ENCODE measurements around the gene TARM1.

Gene TARM1

DNA sequence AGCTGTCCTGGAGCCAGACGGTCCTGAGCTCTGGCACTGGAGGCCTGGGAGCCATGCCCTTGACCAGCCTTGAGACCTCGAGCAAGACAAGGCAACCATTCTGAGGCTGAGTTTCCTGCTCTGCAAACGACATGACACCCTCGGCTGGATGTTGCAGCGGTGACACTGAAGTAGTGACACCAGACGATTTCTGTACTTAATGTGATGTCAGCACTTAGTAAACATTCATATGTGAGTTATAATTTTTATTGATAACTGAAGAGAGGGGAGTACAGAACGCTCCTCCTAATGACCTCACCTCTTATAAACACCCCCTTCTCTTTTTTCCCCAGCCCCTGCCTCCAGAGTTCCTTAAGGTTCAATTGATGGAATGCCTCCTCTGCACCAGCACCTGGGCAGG, 27.3 kb upstream of the TARM1 start:
- Histone ChIP-seq H3K9ac (no peak overlapping the region), H3K36me3 (ENCODE audit: insufficient read depth) (peaks cover 3% of the 10 kb centered on the region; the same call in 1 of the 2 replicates), H4K20me1 (ENCODE audit: insufficient read depth) (no peaks in the 10 kb centered on the region), H3K79me2 (ENCODE audit: insufficient read depth, low read depth) (peaks cover 15% of the 10 kb centered on the region), H3K4me2 (no peak overlapping the region), H3K4me3 (IDR thresholded peaks at IDR 0.05; ENCODE audit: insufficient read depth, low read depth, low read length) (no peak overlapping the region), H2AFZ (ENCODE audit: low read depth) (no peak overlapping the region), H3K4me1 (ENCODE audit: low read depth, poor library complexity, severe bottlenecking) (peaks cover 11% of the 10 kb centered on the region), H3K27me3 (ENCODE audit: insufficient read depth, low read depth) (no peaks in the 10 kb centered on the region), H3K27ac (no peak overlapping the region)
- TF ChIP-seq, protein P1, sequence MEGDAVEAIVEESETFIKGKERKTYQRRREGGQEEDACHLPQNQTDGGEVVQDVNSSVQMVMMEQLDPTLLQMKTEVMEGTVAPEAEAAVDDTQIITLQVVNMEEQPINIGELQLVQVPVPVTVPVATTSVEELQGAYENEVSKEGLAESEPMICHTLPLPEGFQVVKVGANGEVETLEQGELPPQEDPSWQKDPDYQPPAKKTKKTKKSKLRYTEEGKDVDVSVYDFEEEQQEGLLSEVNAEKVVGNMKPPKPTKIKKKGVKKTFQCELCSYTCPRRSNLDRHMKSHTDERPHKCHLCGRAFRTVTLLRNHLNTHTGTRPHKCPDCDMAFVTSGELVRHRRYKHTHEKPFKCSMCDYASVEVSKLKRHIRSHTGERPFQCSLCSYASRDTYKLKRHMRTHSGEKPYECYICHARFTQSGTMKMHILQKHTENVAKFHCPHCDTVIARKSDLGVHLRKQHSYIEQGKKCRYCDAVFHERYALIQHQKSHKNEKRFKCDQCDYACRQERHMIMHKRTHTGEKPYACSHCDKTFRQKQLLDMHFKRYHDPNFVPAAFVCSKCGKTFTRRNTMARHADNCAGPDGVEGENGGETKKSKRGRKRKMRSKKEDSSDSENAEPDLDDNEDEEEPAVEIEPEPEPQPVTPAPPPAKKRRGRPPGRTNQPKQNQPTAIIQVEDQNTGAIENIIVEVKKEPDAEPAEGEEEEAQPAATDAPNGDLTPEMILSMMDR (conservative IDR thresholded peaks at IDR 0.05; ENCODE audit: low read depth, low read length): no peak

- Histone ChIP-seq H3K4me1 (ENCODE audit: low read depth, poor library complexity, severe bottlenecking) (peaks cover 13% of the 10 kb centered on the region), H3K9ac (no peak overlapping the region), H2AFZ (ENCODE audit: low read depth) (no peak overlapping the region), H3K27ac (no peak overlapping the region), H3K27me3 (ENCODE audit: insufficient read depth, low read depth) (no peaks in the 10 kb centered on the region), H3K36me3 (ENCODE audit: insufficient read depth) (peaks cover 3% of the 10 kb centered on the region; the same call in 1 of the 2 replicates), H3K79me2 (ENCODE audit: insufficient read depth, low read depth) (peaks cover 20% of the 10 kb centered on the region), H4K20me1 (ENCODE audit: insufficient read depth) (no peaks in the 10 kb centered on the region), H3K4me2 (no peak overlapping the region), H3K4me3 (IDR thresholded peaks at IDR 0.05; ENCODE audit: insufficient read depth, low read depth, low read length) (no peak overlapping the region)
- TF ChIP-seq, protein P1 (conservative IDR thresholded peaks at IDR 0.05; ENCODE audit: low read depth, low read length): no peak
These were observed 26.8 kb upstream of the TARM1 start for GRCh38 chr19:54107876-54108490.

- no peaks in the 10 kb centered on the region for H4K20me1 ChIP-seq (ENCODE audit: insufficient read depth)
- H3K36me3 ChIP-seq (ENCODE audit: insufficient read depth): peaks cover 3% of the 10 kb centered on the region; the same call in 1 of the 2 replicates
- no peak overlapping the region for H3K4me2 ChIP-seq
- H3K27me3 ChIP-seq (ENCODE audit: insufficient read depth, low read depth): no peaks in the 10 kb centered on the region
- no peak overlapping the region for H3K27ac ChIP-seq
- H3K79me2 ChIP-seq (ENCODE audit: insufficient read depth, low read depth): peaks cover 20% of the 10 kb centered on the region
- H2AFZ ChIP-seq (ENCODE audit: low read depth): no peak overlapping the region
- H3K4me3 ChIP-seq (IDR thresholded peaks at IDR 0.05; ENCODE audit: insufficient read depth, low read depth, low read length): no peak overlapping the region
- peaks cover 17% of the 10 kb centered on the region for H3K4me1 ChIP-seq (ENCODE audit: low read depth, poor library complexity, severe bottlenecking)
- no peak overlapping the region for H3K9ac ChIP-seq
- TF ChIP-seq, protein P1 (conservative IDR thresholded peaks at IDR 0.05; ENCODE audit: low read depth, low read length): no peak
These were observed 25.6 kb upstream of the TARM1 start for GRCh38 chr19:54106716-54107115.

DNA sequence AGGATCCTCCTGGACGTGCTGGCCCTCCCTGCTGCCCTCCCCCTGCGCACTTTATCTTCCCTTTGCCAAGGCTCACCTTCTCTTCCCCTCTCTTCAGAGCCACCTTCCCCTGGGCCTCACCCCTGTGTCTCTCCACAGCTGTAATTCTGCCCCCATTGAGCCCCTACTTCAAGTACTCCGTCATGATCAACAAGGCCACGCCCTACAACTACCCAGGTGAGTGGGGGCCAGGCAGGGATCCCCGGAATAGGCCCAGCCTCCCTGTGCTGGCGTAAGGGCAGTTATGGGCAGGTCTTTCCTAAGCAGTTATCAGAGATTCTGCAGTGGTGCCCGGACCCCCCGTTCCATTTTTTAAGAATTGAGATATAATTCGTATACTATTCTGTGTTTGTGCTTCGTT, 24.6 kb upstream of the TARM1 start:
- H3K4me1 ChIP-seq (ENCODE audit: low read depth, poor library complexity, severe bottlenecking): peaks cover 17% of the 10 kb centered on the region
- no peak overlapping the region for H2AFZ ChIP-seq (ENCODE audit: low read depth)
- H3K27ac ChIP-seq: no peak overlapping the region
- H3K9ac ChIP-seq: no peak overlapping the region
- peaks cover 3% of the 10 kb centered on the region; the same call in 1 of the 2 replicates for H3K36me3 ChIP-seq (ENCODE audit: insufficient read depth)
- TF ChIP-seq, protein P1 (conservative IDR thresholded peaks at IDR 0.05; ENCODE audit: low read depth, low read length): no peak
- H3K79me2 ChIP-seq (ENCODE audit: insufficient read depth, low read depth): peaks cover 20% of the 10 kb centered on the region
- H3K27me3 ChIP-seq (ENCODE audit: insufficient read depth, low read depth): no peaks in the 10 kb centered on the region
- H3K4me3 ChIP-seq (IDR thresholded peaks at IDR 0.05; ENCODE audit: insufficient read depth, low read depth, low read length): no peak overlapping the region
- no peaks in the 10 kb centered on the region for H4K20me1 ChIP-seq (ENCODE audit: insufficient read depth)
- no peak overlapping the region for H3K4me2 ChIP-seq

All from KMS-11 (cell line).